Measurements from ENCODE around the gene ATP1A3. TPM values are rescaled to one million over a fixed set of nuclear protein-coding genes. Genes with fewer than 3 reads are reported as not detected.
"Not testable (repeated sequence)": the region's sequence is repeated elsewhere in the genome, so short reads cannot be mapped to it uniquely, and the experiment has no call there.

The ATP1A3 gene
- total RNA-seq = 1 to 10 TPM; 2.7 to 3.5 TPM
- polyA plus RNA-seq = under 1 TPM; 0.89 to 0.95 TPM

- H3K27me3 ChIP-seq (ENCODE audit: insufficient read depth, low read length) = peaks cover 25% of the 10 kb centered on the region
- no peaks in the 10 kb centered on the region for H3K36me3 Mint-ChIP-seq
- H3K4me1 Mint-ChIP-seq = peaks cover 18 to 40% (median 24%) of the 10 kb centered on the region in 4 donors
- peak; percentile 43 to 73 (median 55) for DNase-seq
- peak within 1 kb of the TSS; percentile 71 to 87 (median 85) for H3K4me3 Mint-ChIP-seq
- H3K9me3 Mint-ChIP-seq = peaks cover 0 to 2% (median 0%) of the 10 kb centered on the region in 8 donors
- no peaks in the 10 kb centered on the region for H3K36me3 ChIP-seq (ENCODE audit: insufficient read depth, low read length)
- H3K27ac ChIP-seq (ENCODE audit: low read depth, low read length) = no peak within 1 kb of the TSS
- H3K27ac Mint-ChIP-seq = peak within 1 kb of the TSS in 6 of 7 donors; percentile 10 to 95 (median 78)
- peaks cover 28% of the 10 kb centered on the region for H3K4me1 ChIP-seq (ENCODE audit: insufficient read depth, low read length)
- peak within 1 kb of the TSS in 1 of 2 donors; percentile 55 for H3K4me3 ChIP-seq (ENCODE audit: low read length in 2 of 2)
- POLR2A ChIA-PET (ENCODE audit: partially characterized antibody) = no interaction called here
- intact Hi-C loops (cut with micrococcal nuclease) = no loop called here
- H3K9me3 ChIP-seq (ENCODE audit: control insufficient read depth in 1 of 2, low read length in 2 of 2) = no peaks in the 10 kb centered on the region
- CTCF ChIA-PET (ENCODE audit: partially characterized antibody) = no interaction called here
- peaks cover 31 to 33% of the 10 kb centered on the region in 2 donors for H3K27me3 Mint-ChIP-seq
Observed at GRCh38 chr19:41993612-41994483, at the start of gene ATP1A3. Gene ATP1A3 (minus strand): TSS chr19:41994230. CDS start chr19:41994076, 154 bp downstream.

- POLR2A ChIA-PET (ENCODE audit: partially characterized antibody) = no interaction called here
- Histone ChIP-seq H3K4me1 (ENCODE audit: insufficient read depth, low read length) (no peaks in the 10 kb centered on the region), H3K27me3 (ENCODE audit: insufficient read depth, low read length) (no peaks in the 10 kb centered on the region), H3K27ac (ENCODE audit: low read depth, low read length) (no peak overlapping the region), H3K36me3 (ENCODE audit: insufficient read depth, low read length) (no peaks in the 10 kb centered on the region), H3K4me3 (ENCODE audit: low read length in 2 of 2) (no peak overlapping the region), H3K9me3 (ENCODE audit: control insufficient read depth in 1 of 2, low read length in 2 of 2) (no peaks in the 10 kb centered on the region)
- DNase-seq = no peak
- H3K36me3 Mint-ChIP-seq = no peaks in the 10 kb centered on the region
- peaks cover 1 to 7% of the 10 kb centered on the region in 2 donors for H3K27me3 Mint-ChIP-seq
- H3K9me3 Mint-ChIP-seq = no peaks in the 10 kb centered on the region
- intact Hi-C loops (cut with micrococcal nuclease) = no loop called here
- no peak overlapping the region for H3K4me3 Mint-ChIP-seq
- peaks cover 0 to 1% (median 0%) of the 10 kb centered on the region in 4 donors for H3K4me1 Mint-ChIP-seq
- H3K27ac Mint-ChIP-seq = no peak overlapping the region
- CTCF ChIA-PET (ENCODE audit: partially characterized antibody) = interaction anchor here (1.0 kb wide), 1 partner anchor 8 kb away, joined by 3 read pairs; no protein-coding TSS in a partner anchor
Observed at GRCh38 chr19:42042455-42043170, 48.6 kb upstream of the ATP1A3 start.

- H3K4me1 Mint-ChIP-seq; H3K27me3 Mint-ChIP-seq; H3K27ac Mint-ChIP-seq; DNase-seq; H3K27ac ChIP-seq (ENCODE audit: low read depth, low read length); H3K9me3 Mint-ChIP-seq; H3K9me3 ChIP-seq (ENCODE audit: control insufficient read depth in 1 of 2, low read length in 2 of 2); intact Hi-C loops (cut with micrococcal nuclease); H3K36me3 ChIP-seq (ENCODE audit: insufficient read depth, low read length); H3K27me3 ChIP-seq (ENCODE audit: insufficient read depth, low read length); H3K4me3 Mint-ChIP-seq; H3K4me3 ChIP-seq (ENCODE audit: low read length in 2 of 2); H3K36me3 Mint-ChIP-seq; H3K4me1 ChIP-seq (ENCODE audit: insufficient read depth, low read length): not testable (repeated sequence)
- POLR2A ChIA-PET (ENCODE audit: partially characterized antibody) = interaction anchor here (0.5 kb wide), 1 partner anchor 54 kb away, joined by 3 read pairs; no protein-coding TSS in a partner anchor
- CTCF ChIA-PET (ENCODE audit: partially characterized antibody) = interaction anchor here (1.7 kb wide), 1 partner anchor 9 kb away, joined by 6 read pairs; no protein-coding TSS in a partner anchor
Observed at GRCh38 chr19:42040491-42040890, 46.5 kb upstream of the ATP1A3 start.

GRCh38 chr19:42040031-42040430, 46.0 kb upstream of the ATP1A3 start:
- H3K27me3 Mint-ChIP-seq = peaks cover 1 to 3% of the 10 kb centered on the region in 2 donors
- intact Hi-C loops (cut with micrococcal nuclease) = no loop called here
- H3K27ac Mint-ChIP-seq = no peak overlapping the region

GRCh38 chr19:42038666-42039065, 44.6 kb upstream of the ATP1A3 start:
- Mint-ChIP-seq H3K27ac (no peak overlapping the region), H3K36me3 (no peaks in the 10 kb centered on the region), H3K9me3 (no peaks in the 10 kb centered on the region), H3K27me3 (peaks cover 3% of the 10 kb centered on the region in 2 donors), H3K4me1 (peaks cover 0 to 4% (median 2%) of the 10 kb centered on the region in 4 donors), H3K4me3 (no peak overlapping the region)
- intact Hi-C loops (cut with micrococcal nuclease) = no loop called here
- no peak overlapping the region for H3K4me3 ChIP-seq (ENCODE audit: low read length in 2 of 2)
- H3K4me1 ChIP-seq (ENCODE audit: insufficient read depth, low read length) = no peaks in the 10 kb centered on the region
- POLR2A ChIA-PET (ENCODE audit: partially characterized antibody) = no interaction called here
- no peaks in the 10 kb centered on the region for H3K27me3 ChIP-seq (ENCODE audit: insufficient read depth, low read length)
- no peak for DNase-seq
- H3K27ac ChIP-seq (ENCODE audit: low read depth, low read length) = no peak overlapping the region
- H3K9me3 ChIP-seq (ENCODE audit: control insufficient read depth in 1 of 2, low read length in 2 of 2) = no peaks in the 10 kb centered on the region
- CTCF ChIA-PET (ENCODE audit: partially characterized antibody) = no interaction called here
- no peaks in the 10 kb centered on the region for H3K36me3 ChIP-seq (ENCODE audit: insufficient read depth, low read length)

More at GRCh38 chr19:42040031-42040430, 46.0 kb upstream of the ATP1A3 start:
- H3K36me3 ChIP-seq (ENCODE audit: insufficient read depth, low read length) = no peaks in the 10 kb centered on the region
- no peaks in the 10 kb centered on the region for H3K4me1 Mint-ChIP-seq
- CTCF ChIA-PET (ENCODE audit: partially characterized antibody) = interaction anchor here (1.7 kb wide), 1 partner anchor 8 kb away, joined by 6 read pairs; no protein-coding TSS in a partner anchor
- H3K27ac ChIP-seq (ENCODE audit: low read depth, low read length) = no peak overlapping the region
- no peaks in the 10 kb centered on the region for H3K9me3 Mint-ChIP-seq
- no peaks in the 10 kb centered on the region for H3K9me3 ChIP-seq (ENCODE audit: control insufficient read depth in 1 of 2, low read length in 2 of 2)
- POLR2A ChIA-PET (ENCODE audit: partially characterized antibody) = interaction anchor here (0.5 kb wide), 1 partner anchor 53 kb away, joined by 3 read pairs; no protein-coding TSS in a partner anchor
- no peak for DNase-seq
- no peak overlapping the region for H3K4me3 ChIP-seq (ENCODE audit: low read length in 2 of 2)
- H3K4me1 ChIP-seq (ENCODE audit: insufficient read depth, low read length) = no peaks in the 10 kb centered on the region
- H3K4me3 Mint-ChIP-seq = no peak overlapping the region
- no peaks in the 10 kb centered on the region for H3K27me3 ChIP-seq (ENCODE audit: insufficient read depth, low read length)
- no peaks in the 10 kb centered on the region for H3K36me3 Mint-ChIP-seq

- Histone ChIP-seq H3K9me3 (ENCODE audit: control insufficient read depth in 1 of 2, low read length in 2 of 2) (no peaks in the 10 kb centered on the region), H3K4me3 (ENCODE audit: low read length in 2 of 2) (no peak overlapping the region), H3K27me3 (ENCODE audit: insufficient read depth, low read length) (no peaks in the 10 kb centered on the region), H3K36me3 (ENCODE audit: insufficient read depth, low read length) (no peaks in the 10 kb centered on the region), H3K4me1 (ENCODE audit: insufficient read depth, low read length) (no peaks in the 10 kb centered on the region), H3K27ac (ENCODE audit: low read depth, low read length) (no peak overlapping the region)
- CTCF ChIA-PET (ENCODE audit: partially characterized antibody) = interaction anchor here (0.9 kb wide), 1 partner anchor 11 kb away, joined by 3 read pairs; no protein-coding TSS in a partner anchor
- no peak overlapping the region for H3K4me3 Mint-ChIP-seq
- intact Hi-C loops (cut with micrococcal nuclease) = no loop called here
- H3K9me3 Mint-ChIP-seq = no peaks in the 10 kb centered on the region
- POLR2A ChIA-PET (ENCODE audit: partially characterized antibody) = no interaction called here
- peaks cover 0 to 4% (median 2%) of the 10 kb centered on the region in 4 donors for H3K4me1 Mint-ChIP-seq
- H3K27ac Mint-ChIP-seq = no peak overlapping the region
- no peak for DNase-seq
- H3K27me3 Mint-ChIP-seq = peaks cover 4 to 6% of the 10 kb centered on the region in 2 donors
- H3K36me3 Mint-ChIP-seq = no peaks in the 10 kb centered on the region
Observed at GRCh38 chr19:42037649-42038048, 43.6 kb upstream of the ATP1A3 start.
